ENCODE measurements around the gene GHDC.

Gene GHDC

GRCh38 chr17:42183741-42184711 is 10.3 kb downstream of the GHDC start:
- peak; percentile 74 to 79 for DNase-seq (ENCODE audit: low read depth in 2 of 2)

- no peak for DNase-seq (ENCODE audit: low read depth in 2 of 2)
Measured at GRCh38 chr17:42182927-42183734, 11.2 kb downstream of the GHDC start.

DNA sequence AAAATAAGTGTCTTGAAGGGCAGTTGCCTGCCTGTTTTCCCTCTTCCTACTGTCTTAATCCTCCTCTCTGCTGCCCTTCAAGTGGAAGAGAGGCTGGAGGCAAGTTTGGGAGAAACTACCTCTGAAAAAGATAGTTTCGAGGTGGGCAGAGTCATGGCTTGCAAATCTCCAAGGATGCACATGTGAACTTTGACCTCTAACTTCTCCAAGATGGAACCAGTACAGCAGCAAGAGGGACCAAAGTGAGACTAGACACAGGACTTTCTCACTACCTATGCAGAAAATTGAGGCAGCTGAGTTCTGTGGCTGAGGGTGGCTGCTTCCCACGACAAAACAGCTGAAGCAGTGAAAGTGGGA is 12.5 kb downstream of the GHDC start:
- DNase-seq (ENCODE audit: low read depth in 2 of 2), result no peak

DNA sequence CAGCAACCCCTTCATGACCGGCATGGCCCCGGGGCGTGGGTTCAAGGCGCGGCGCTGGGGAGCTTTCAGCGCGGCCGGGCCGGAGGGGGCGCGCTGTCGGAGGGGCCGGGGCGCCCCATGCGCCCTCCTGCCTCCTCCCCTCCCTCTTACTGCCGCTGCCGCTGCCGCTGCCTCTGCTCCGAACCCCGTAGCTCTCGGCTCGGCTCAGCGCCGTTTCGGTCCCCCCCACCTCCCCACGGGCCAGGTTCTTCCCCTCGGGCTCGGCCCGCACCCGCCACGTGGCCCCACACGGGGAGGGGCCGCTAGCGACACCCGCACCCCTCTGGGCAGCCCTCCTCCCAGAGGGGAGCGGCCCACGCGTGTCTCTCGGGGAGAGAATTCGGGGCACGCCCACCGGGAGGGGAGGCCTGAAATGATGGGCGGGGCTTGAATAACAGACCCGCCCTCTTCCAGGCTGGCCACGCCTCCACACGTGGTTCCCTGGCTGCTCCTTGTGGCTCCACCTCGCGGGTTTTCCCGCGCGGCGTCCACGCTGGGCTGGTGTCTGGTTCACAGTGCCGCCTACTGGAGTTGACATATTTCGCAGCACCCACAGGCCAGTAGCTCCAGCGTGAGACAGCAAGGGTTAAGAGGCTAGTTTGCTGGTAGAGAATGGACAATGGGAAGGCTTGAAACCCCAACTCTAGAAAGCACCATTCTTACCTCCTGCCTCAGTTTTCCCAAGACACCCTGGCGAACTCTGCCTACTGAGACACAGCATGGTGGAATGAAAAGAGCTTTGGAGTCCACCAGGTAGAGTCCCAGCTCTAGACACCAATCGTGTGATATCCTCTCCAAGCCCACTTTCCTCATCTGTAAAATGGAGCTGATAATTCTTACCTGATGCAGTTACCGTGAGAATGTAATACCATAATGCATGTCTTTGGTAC is 13.1 kb downstream of the GHDC start, which contains the start of gene KCNH4:
TSS of gene KCNH4 (minus strand) at position 221 of the 929 bp plus-strand sequence. CDS start at position 24, 197 bp downstream.
- peak; percentile 86 to 90 for DNase-seq (ENCODE audit: low read depth in 2 of 2)

DNA sequence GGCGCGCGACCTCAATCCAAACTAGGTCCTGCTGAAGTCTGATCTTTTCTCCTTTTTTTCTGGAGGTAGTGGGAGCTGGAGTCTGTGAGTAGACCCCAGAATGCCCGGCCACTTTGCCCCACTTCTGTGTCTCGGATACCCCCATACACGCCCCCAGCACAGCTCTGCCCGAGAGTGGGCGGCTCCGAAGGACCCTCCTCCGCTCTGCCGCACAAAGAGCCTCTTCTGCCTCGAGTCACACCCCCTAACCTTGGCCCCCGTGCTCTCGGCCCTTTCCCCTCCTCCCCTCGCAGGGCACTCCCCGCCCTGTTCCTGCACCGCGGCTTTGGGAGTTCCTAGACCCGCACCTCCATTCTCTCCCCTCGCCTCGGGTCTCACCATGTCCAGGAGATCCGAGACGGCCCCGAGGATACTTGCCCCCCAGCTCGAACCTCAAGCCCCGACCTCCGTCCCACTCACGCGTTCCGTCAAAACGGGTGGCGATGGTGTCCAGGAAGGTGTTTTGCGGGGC is 13.8 kb downstream of the GHDC start:
- no peak for DNase-seq (ENCODE audit: low read depth in 2 of 2)

- no peak for DNase-seq (ENCODE audit: low read depth in 2 of 2)
Measured at GRCh38 chr17:42179911-42180410, 14.3 kb downstream of the GHDC start.

GRCh38 chr17:42179335-42179734 is 15.0 kb downstream of the GHDC start:
- no peak for DNase-seq (ENCODE audit: low read depth in 2 of 2)

GRCh38 chr17:42178817-42179216 is 15.5 kb downstream of the GHDC start:
- DNase-seq (ENCODE audit: low read depth in 2 of 2), result no peak

GRCh38 chr17:42177684-42178083 is 16.6 kb downstream of the GHDC start:
- DNase-seq (ENCODE audit: low read depth in 2 of 2), result no peak

- no peak for DNase-seq (ENCODE audit: low read depth in 2 of 2)
Measured at GRCh38 chr17:42174126-42174783, 20.0 kb downstream of the GHDC start.

DNA sequence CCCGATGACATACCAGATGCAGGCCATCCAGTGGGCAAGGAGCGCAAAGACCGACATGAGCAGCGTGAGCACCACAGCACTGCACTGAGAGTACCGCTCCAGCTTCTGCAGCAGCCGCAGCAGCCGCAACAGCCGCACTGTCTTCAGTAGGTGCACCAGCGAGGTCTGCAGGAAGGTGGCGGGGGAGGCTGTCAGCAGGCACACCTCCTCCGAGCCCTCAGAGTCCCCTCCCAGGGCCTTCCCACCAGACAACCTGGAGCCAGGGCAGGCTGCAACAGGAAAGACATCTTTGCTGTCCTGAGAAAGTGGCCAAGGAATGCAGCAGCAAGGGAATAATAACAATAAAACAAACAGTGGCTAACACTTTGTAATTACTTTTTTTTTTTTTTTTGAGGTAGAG is 22.5 kb downstream of the GHDC start:
- no peak for DNase-seq (ENCODE audit: low read depth in 2 of 2)

GRCh38 chr17:42169351-42169750 is 24.9 kb downstream of the GHDC start:
- DNase-seq (ENCODE audit: low read depth in 2 of 2), result no peak

DNA sequence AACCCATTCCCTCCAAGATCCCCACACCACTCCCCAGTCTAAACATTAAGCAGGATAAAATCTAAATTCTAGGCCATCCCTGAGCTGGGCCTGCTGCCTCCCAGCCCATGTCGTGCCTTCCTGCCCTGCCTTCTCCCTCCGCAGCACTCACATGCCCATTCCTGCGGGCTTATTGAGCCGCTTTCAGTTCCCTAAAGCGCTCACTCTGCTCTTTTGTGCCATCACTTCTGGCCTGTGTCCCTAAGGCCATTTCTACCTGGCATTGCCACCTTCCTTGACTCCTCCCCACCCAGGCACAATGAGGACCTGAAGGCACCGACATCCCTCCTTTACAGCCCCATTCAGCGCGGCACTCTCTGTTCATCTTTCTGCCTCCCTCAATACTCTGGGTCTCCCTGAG is 26.5 kb downstream of the GHDC start:
- no peak for DNase-seq (ENCODE audit: low read depth in 2 of 2)

DNA sequence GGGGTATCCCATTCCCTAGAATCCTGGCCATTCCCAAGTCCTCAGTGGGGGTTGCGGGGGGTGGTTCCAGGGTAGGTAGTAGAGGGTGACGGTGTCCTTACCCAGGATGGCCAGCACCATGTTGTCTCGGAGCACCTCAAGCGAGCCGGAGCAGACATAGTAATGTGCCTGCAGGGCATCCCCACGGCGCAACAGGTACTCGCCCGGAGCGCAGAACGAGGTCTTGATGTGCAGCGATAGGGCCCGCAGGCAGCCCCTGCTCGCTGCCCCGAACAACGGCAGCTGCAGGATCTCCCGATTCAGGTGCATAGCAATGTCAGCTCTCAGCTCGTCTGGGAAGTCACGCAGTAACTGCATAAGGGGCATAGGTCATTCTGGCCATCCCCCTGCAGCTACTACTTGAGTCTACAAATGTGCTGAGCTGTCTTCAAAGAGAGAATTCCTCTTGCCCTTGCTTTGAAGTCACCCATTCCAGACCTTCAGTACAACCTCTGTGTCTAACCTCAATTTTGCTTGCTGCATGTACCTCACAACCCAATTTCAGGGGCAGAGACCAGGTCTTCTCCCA is 28.0 kb downstream of the GHDC start:
- no peak for DNase-seq (ENCODE audit: low read depth in 2 of 2)

GRCh38 chr17:42165751-42166150 is 28.5 kb downstream of the GHDC start:
- no peak for DNase-seq (ENCODE audit: low read depth in 2 of 2)

- no peak for DNase-seq (ENCODE audit: low read depth in 2 of 2)
Measured at GRCh38 chr17:42163696-42164407, 30.4 kb downstream of the GHDC start.

- DNase-seq (ENCODE audit: low read depth in 2 of 2), result peak; percentile 49 to 64
Measured at GRCh38 chr17:42163113-42163512, 31.2 kb downstream of the GHDC start.

- no peak for DNase-seq (ENCODE audit: low read depth in 2 of 2)
Measured at GRCh38 chr17:42160531-42160910, 33.8 kb downstream of the GHDC start.

DNA sequence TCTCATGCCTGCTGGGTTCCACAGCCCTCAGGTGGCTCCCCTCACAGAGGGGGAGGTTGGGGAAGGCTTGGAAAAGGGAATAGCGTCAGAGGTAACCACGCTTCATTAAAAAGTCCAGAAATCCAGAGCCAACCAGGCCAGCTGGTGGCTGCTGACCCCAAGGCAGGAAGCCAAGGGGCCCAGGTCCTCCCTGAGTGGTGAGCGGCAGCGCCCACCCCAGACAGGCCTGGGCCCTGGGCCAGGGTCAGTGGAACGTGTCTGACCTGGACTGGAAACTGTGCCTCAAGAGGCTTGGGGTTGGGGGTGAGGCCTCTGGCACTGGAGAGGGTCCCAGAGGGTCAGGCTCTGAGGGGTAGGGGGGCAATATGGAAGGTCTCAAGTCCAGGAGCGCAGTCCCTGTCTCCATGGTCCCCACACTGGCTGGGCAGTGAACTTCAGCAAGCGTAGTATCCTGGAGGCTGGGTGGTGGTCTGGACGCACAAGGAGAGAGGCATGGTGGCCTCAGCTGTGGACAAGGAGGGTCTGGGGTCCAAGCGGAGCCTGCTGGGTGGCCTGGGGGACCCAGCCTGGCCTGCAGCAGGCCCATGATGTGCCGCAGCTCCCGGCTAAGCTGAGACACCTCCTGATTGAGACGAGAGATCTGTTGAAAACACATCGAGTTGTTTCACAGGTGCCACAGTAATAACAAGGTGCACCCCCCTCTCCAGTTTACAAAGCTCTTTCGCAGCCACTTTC is 34.3 kb downstream of the GHDC start:
- no peak for DNase-seq (ENCODE audit: low read depth in 2 of 2)

All from stimulated activated CD4-positive, alpha-beta T cell treated with anti-CD3 and anti-CD28 coated beads, Interleukin-4, amount 100 ng/mL, for 48 hours (primary cell).